H9 (cell line): Measurements from ENCODE around the gene RIPPLY3. TPM values are rescaled to one million over a fixed set of nuclear protein-coding genes. Genes with fewer than 3 reads are reported as not detected.

Source experiments
- DNase-seq: peaks from one replicate; pipeline ENCODE4 v3.0.0-alpha.2; 2017
- H2AFZ ChIP-seq: one replicate; pipeline ENCODE4 v1.6.1; 2013; ENCODE audit warnings: mild to moderate bottlenecking, low read length, control low read depth, moderate library complexity
- H2AK5ac ChIP-seq: 2 replicates; pipeline ENCODE4 v1.6.1; 2013; ENCODE audit warnings: low read length, control low read depth, mixed read lengths; ENCODE audit not compliant: insufficient read length
- H2BK120ac ChIP-seq: one replicate; pipeline ENCODE4 v1.6.1; 2013; ENCODE audit warnings: low read depth, mild to moderate bottlenecking, low read length, control low read depth, inconsistent platforms; ENCODE audit not compliant: poor library complexity, severe bottlenecking
- H2BK12ac ChIP-seq: 2 replicates; pipeline ENCODE4 v1.6.1; 2013; ENCODE audit warnings: low read length, control low read depth, mixed read lengths, low read depth; ENCODE audit not compliant: insufficient read length
- H2BK15ac ChIP-seq: 2 replicates; pipeline ENCODE4 v1.6.1; 2013; ENCODE audit warnings: low read depth, low read length, control low read depth
- H2BK20ac ChIP-seq: one replicate; pipeline ENCODE4 v1.6.1; 2013; ENCODE audit warnings: low read depth, mild to moderate bottlenecking, low read length, control low read depth, inconsistent platforms; ENCODE audit not compliant: poor library complexity, severe bottlenecking
- H2BK5ac ChIP-seq: 2 replicates; pipeline ENCODE4 v1.6.1; 2013; ENCODE audit warnings: low read length, control low read depth, mixed read lengths; ENCODE audit not compliant: insufficient read length
- H3K14ac ChIP-seq: 2 replicates; pipeline ENCODE4 v1.6.1; 2013; ENCODE audit warnings: low read length, control low read depth; ENCODE audit not compliant: insufficient read depth
- H3K18ac ChIP-seq: 2 replicates; pipeline ENCODE4 v1.6.1; 2013; ENCODE audit warnings: low read depth, mild to moderate bottlenecking, mixed read lengths, low read length, control low read depth; ENCODE audit not compliant: insufficient read length
- H3K23ac ChIP-seq: 2 replicates; pipeline ENCODE4 v1.6.1; 2013; ENCODE audit warnings: low read length, control low read depth, mixed read lengths, low read depth; ENCODE audit not compliant: insufficient read length
- H3K23me2 ChIP-seq: 2 replicates; pipeline ENCODE4 v1.6.1; 2013; ENCODE audit warnings: low read depth, mild to moderate bottlenecking, mixed read lengths, low read length, control low read depth; ENCODE audit not compliant: insufficient read length, poor library complexity, severe bottlenecking
- H3K27ac ChIP-seq: 2 replicates; pipeline ENCODE4 v1.5.1; 2013; ENCODE audit warnings: low read length, control low read depth, mixed read lengths, low read depth; ENCODE audit not compliant: insufficient read length
- H3K27me3 ChIP-seq: 2 replicates; pipeline ENCODE4 v1.6.1; 2013; ENCODE audit warnings: low read length, control low read depth, inconsistent platforms; ENCODE audit not compliant: insufficient read depth
- H3K4ac ChIP-seq: 2 replicates; pipeline ENCODE4 v1.6.1; 2013; ENCODE audit warnings: low read depth, mild to moderate bottlenecking, control low read depth, inconsistent platforms, low read length, moderate library complexity
- H3K4me1 ChIP-seq: 2 replicates; pipeline ENCODE4 v1.6.1; 2013; ENCODE audit warnings: low read length, control low read depth, inconsistent platforms; ENCODE audit not compliant: insufficient read depth
- H3K4me2 ChIP-seq: 2 replicates; pipeline ENCODE4 v1.6.1; 2013; ENCODE audit warnings: low read length, control low read depth, mixed read lengths; ENCODE audit not compliant: insufficient read length, insufficient read depth
- H3K56ac ChIP-seq: 2 replicates; pipeline ENCODE4 v1.6.1; 2013; ENCODE audit warnings: low read depth, mild to moderate bottlenecking, mixed read lengths, low read length, control low read depth; ENCODE audit not compliant: insufficient read length
- H3K79me1 ChIP-seq: 2 replicates; pipeline ENCODE4 v1.6.1; 2013; ENCODE audit warnings: low read depth, mild to moderate bottlenecking, moderate library complexity, low read length, control low read depth, inconsistent platforms; ENCODE audit not compliant: insufficient read depth, poor library complexity, severe bottlenecking
- H3K79me2 ChIP-seq: 2 replicates; pipeline ENCODE4 v1.6.1; 2013; ENCODE audit warnings: low read length, control low read depth, inconsistent platforms; ENCODE audit not compliant: insufficient read depth
- H3K9ac ChIP-seq: 2 replicates; pipeline ENCODE4 v1.6.1; 2013; ENCODE audit warnings: low read length, control low read depth, mixed read lengths; ENCODE audit not compliant: insufficient read length; ENCODE audit errors: extremely low read depth
- H3K9me3 ChIP-seq: one replicate; pipeline ENCODE4 v1.6.1; 2013; ENCODE audit warnings: low read depth, low read length, inconsistent platforms; ENCODE audit not compliant: control insufficient read depth
- H3T11ph ChIP-seq: one replicate; pipeline ENCODE4 v1.6.1; 2013; ENCODE audit warnings: mild to moderate bottlenecking, low read length, control low read depth, inconsistent platforms
- H4K20me1 ChIP-seq: one replicate; pipeline ENCODE4 v1.6.1; 2013; ENCODE audit not compliant: control insufficient read depth, insufficient read length, insufficient read depth
- H4K5ac ChIP-seq: 2 replicates; pipeline ENCODE4 v1.6.1; 2013; ENCODE audit warnings: low read depth, mild to moderate bottlenecking, mixed read lengths, low read length, control low read depth; ENCODE audit not compliant: insufficient read length
- H4K8ac ChIP-seq: replicated peaks from 2 replicates; pipeline ENCODE4 v1.6.1; 2013; ENCODE audit warnings: low read length, control low read depth, mixed read lengths, low read depth; ENCODE audit not compliant: insufficient read length
- H4K91ac ChIP-seq: 2 replicates; pipeline ENCODE4 v1.6.1; 2013; ENCODE audit warnings: low read depth, mild to moderate bottlenecking, moderate library complexity, mixed read lengths, low read length, control low read depth; ENCODE audit not compliant: insufficient read length
- H3K27ac Mint-ChIP-seq, 3 experiments: 2 replicates in 2 of 3; 3 replicates in 1 of 3; pipeline ENCODE4 v1.8.0; 2020 to 2021; ENCODE audit warnings: mixed read lengths in 3 of 3, mild to moderate bottlenecking in 1 of 3, moderate library complexity in 1 of 3
- H3K27me3 Mint-ChIP-seq: 2 replicates; pipeline ENCODE4 v1.8.0; 2021; ENCODE audit warnings: low read depth, mild to moderate bottlenecking, moderate library complexity, mixed read lengths
- H3K36me3 Mint-ChIP-seq, 3 experiments: 2 replicates in 2 of 3; 3 replicates in 1 of 3; pipeline ENCODE4 v1.8.0; 2020 to 2021; ENCODE audit warnings: low read depth in 3 of 3, mixed read lengths in 3 of 3; ENCODE audit not compliant: insufficient read depth in 1 of 3
- H3K4me1 Mint-ChIP-seq, 2 experiments: 2 replicates each; pipeline ENCODE4 v1.8.0; 2020; ENCODE audit warnings: mixed read lengths in 2 of 2
- H3K4me3 Mint-ChIP-seq, 2 experiments: 2 replicates in 1 of 2; 3 replicates in 1 of 2; pipeline ENCODE4 v1.8.0; 2020 to 2021; ENCODE audit warnings: mild to moderate bottlenecking in 2 of 2, mixed read lengths in 2 of 2, moderate library complexity in 1 of 2
- H3K9me3 Mint-ChIP-seq, 2 experiments: 2 replicates in 1 of 2; 3 replicates in 1 of 2; pipeline ENCODE4 v1.8.0; 2020; ENCODE audit warnings: mild to moderate bottlenecking in 2 of 2, mixed read lengths in 2 of 2, moderate library complexity in 1 of 2
- CTCF ChIP-seq: fragments of 200-600 bp; sonication (generic); conservative IDR thresholded peaks from 3 replicates; pipeline ENCODE4 v1.8.0; 2021; ENCODE audit warnings: antibody characterized with exemption, mild to moderate bottlenecking
- WGBS: extraction: QIAGEN DNeasy Blood & Tissue Kit; methylation state at CpG from one replicate; pipeline ENCODE4 v1.1.7; 2013; ENCODE audit warnings: missing lambda C conversion rate, low lambda C conversion rate, mixed read lengths; ENCODE audit not compliant: insufficient read length; ENCODE audit errors: extremely low coverage; 5-methylcytosine and 5-hydroxymethylcytosine counted together
- total RNA-seq: library from RNA; stranded (reverse); gene quantifications from 2 replicates; pipeline ENCODE4 v1.2.1, GENCODE V29; 2021

Gene RIPPLY3
- total RNA-seq, 1 experiment from 2014 or later, result 1.9 TPM

DNA sequence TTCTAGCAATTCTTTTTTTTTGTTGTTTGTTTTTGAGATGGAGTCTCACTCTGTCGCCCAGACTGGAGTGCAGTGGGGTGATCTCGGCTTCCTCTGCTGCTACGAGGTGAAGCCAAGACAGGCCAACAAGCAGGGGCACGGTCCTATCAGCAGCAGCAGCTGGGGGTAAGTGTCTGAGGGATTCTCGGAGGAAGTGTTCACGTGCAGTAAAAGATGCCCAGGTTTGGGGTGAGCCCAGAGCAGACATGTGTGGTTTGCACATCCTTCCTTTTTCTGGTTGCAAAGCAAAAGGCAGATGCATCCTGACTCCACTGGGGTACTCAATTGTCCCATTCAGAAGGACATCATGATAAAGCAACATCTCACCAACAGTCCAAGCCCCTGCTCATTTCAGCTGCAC is 38.6 kb downstream of the RIPPLY3 start:
- no peak overlapping the region for H2AK5ac ChIP-seq
- no peak overlapping the region for H3K27ac ChIP-seq
- no peak overlapping the region for H3K23ac ChIP-seq
- no peaks in the 10 kb centered on the region; the same call in 1 of the 2 replicates for H3K27me3 ChIP-seq
- H3K9ac ChIP-seq, result no peak overlapping the region
- H2BK20ac ChIP-seq, result no peak overlapping the region
- no peak overlapping the region for H4K5ac ChIP-seq
- H3K4me1 ChIP-seq, result peaks cover 2% of the 10 kb centered on the region; the same call in 1 of the 2 replicates
- H3K9me3 ChIP-seq, result no peaks in the 10 kb centered on the region
- no peak overlapping the region for H3K18ac ChIP-seq
- H3K79me2 ChIP-seq, result no peaks in the 10 kb centered on the region
- H2BK120ac ChIP-seq, result no peak overlapping the region
- Mint-ChIP-seq H3K27ac (no peak overlapping the region), H3K27me3 (peaks cover 98% of the 10 kb centered on the region), H3K9me3 (no peaks in the 10 kb centered on the region; a peak in 2 of 5 replicates), H3K4me1 (peaks cover 32 to 48% of the 10 kb centered on the region in 2 experiments), H3K4me3 (no peak overlapping the region), H3K36me3 (no peaks in the 10 kb centered on the region; a peak in 1 of 7 replicates)
- no peak overlapping the region for H2BK5ac ChIP-seq
- H3T11ph ChIP-seq, result no peak overlapping the region
- H2BK15ac ChIP-seq, result no peak overlapping the region
- no peak overlapping the region for H3K14ac ChIP-seq
- TF ChIP-seq CTCF, result no peak
- H4K20me1 ChIP-seq, result no peaks in the 10 kb centered on the region
- no peaks in the 10 kb centered on the region for H3K23me2 ChIP-seq
- H3K79me1 ChIP-seq, result no peaks in the 10 kb centered on the region
- no peak overlapping the region for H2AFZ ChIP-seq
- no peak overlapping the region for H3K4me2 ChIP-seq
- no peak for DNase-seq
- no peak overlapping the region for H3K4ac ChIP-seq
- H4K91ac ChIP-seq, result no peak overlapping the region
- H2BK12ac ChIP-seq, result no peak overlapping the region
- no peak overlapping the region for H4K8ac ChIP-seq
- no peak overlapping the region for H3K56ac ChIP-seq
- no CpG with 5 or more reads among the region's 6 CpGs for WGBS
